Tongue (tissue), 2 donors: ENCODE results near the gene ZDHHC22. TPM values are rescaled to one million over a fixed set of nuclear protein-coding genes. Genes with fewer than 3 reads are reported as not detected.
A peak's percentile ranks its signal among the peaks of the same experiment; 100 is the strongest.
"Not testable (repeated sequence)": the region's sequence is repeated elsewhere in the genome, so short reads cannot be mapped to it uniquely, and the experiment has no call there.

Experiments
- DNase-seq: peaks from one replicate; pipeline ENCODE4 v3.0.0-alpha.2; 2015
- total RNA-seq: library from RNA; depleted of rRNA; stranded (reverse); fragments of >200 nt; gene quantifications from one replicate; pipeline ENCODE4 v1.2.3, GENCODE V29; 2014

Gene ZDHHC22
- total RNA-seq, result 0.41 TPM

GRCh38 chr14:77141214-77142004 is at the start of gene ZDHHC22:
TSS of gene ZDHHC22 (minus strand) at chr14:77141791. CDS start at chr14:77139738, 2,053 bp downstream.
- peak; percentile 85 for DNase-seq

- no peak for DNase-seq
Observed at GRCh38 chr14:77190977-77191376, 49.4 kb upstream of the ZDHHC22 start.

GRCh38 chr14:77189479-77189878 is 47.9 kb upstream of the ZDHHC22 start:
- DNase-seq, result peak; percentile 24

- DNase-seq, result no peak
Observed at GRCh38 chr14:77187649-77188012, 46.0 kb upstream of the ZDHHC22 start.

- DNase-seq, result peak; percentile 88
Observed at GRCh38 chr14:77186911-77187648, 45.5 kb upstream of the ZDHHC22 start.

GRCh38 chr14:77185093-77185465 is 43.5 kb upstream of the ZDHHC22 start:
- DNase-seq, result no peak

GRCh38 chr14:77184396-77185092 is 43.0 kb upstream of the ZDHHC22 start:
- no peak for DNase-seq

- DNase-seq, result no peak
Observed at GRCh38 chr14:77183896-77184295, 42.3 kb upstream of the ZDHHC22 start.

- peak; percentile 84 for DNase-seq
Observed at GRCh38 chr14:77181603-77182437, 40.2 kb upstream of the ZDHHC22 start, which contains the start of gene TMEM63C. TSS of gene TMEM63C (plus strand) at chr14:77181798. CDS start at chr14:77218814, 37,016 bp downstream.

GRCh38 chr14:77180726-77181602 is 39.4 kb upstream of the ZDHHC22 start:
- DNase-seq, result no peak

- no peak for DNase-seq
Observed at GRCh38 chr14:77178656-77179055, 37.1 kb upstream of the ZDHHC22 start.

- DNase-seq, result no peak
Observed at GRCh38 chr14:77177702-77178101, 36.1 kb upstream of the ZDHHC22 start.

- DNase-seq, result no peak
Observed at GRCh38 chr14:77175843-77176242, 34.3 kb upstream of the ZDHHC22 start.

- not testable (repeated sequence) for DNase-seq
Observed at GRCh38 chr14:77173911-77174617, 32.5 kb upstream of the ZDHHC22 start.

- DNase-seq, result no peak
Observed at GRCh38 chr14:77172916-77173315, 31.3 kb upstream of the ZDHHC22 start.

- no peak for DNase-seq
Observed at GRCh38 chr14:77170045-77170444, 28.5 kb upstream of the ZDHHC22 start.

- no peak for DNase-seq
Observed at GRCh38 chr14:77161011-77161410, 19.4 kb upstream of the ZDHHC22 start.

- no peak for DNase-seq
Observed at GRCh38 chr14:77158882-77159255, 17.3 kb upstream of the ZDHHC22 start.

- DNase-seq, result peak; percentile 84
Observed at GRCh38 chr14:77158175-77158881, 16.7 kb upstream of the ZDHHC22 start.

GRCh38 chr14:77157740-77158139 is 16.1 kb upstream of the ZDHHC22 start:
- no peak for DNase-seq
